ENCODE results near the gene HS6ST1. TPM values are rescaled to one million over a fixed set of nuclear protein-coding genes. Genes with fewer than 3 reads are reported as not detected.

The HS6ST1 gene
- total RNA-seq, 2 donors from 2014 or later = 12.5 to 12.9 TPM

GRCh38 chr2:128358941-128359731 is 40.5 kb upstream of the HS6ST1 start:
- ATAC-seq (no peak), DNase-seq (no peak)
- H3K4me1 Mint-ChIP-seq = no peaks in the 10 kb centered on the region
- no peaks in the 10 kb centered on the region for H3K36me3 Mint-ChIP-seq (ENCODE audit: low read depth)
- H3K9me3 ChIP-seq (ENCODE audit: control insufficient read depth, low read length, poor library complexity, severe bottlenecking) = no peaks in the 10 kb centered on the region
- no peak overlapping the region for H3K27ac Mint-ChIP-seq
- H3K4me3 Mint-ChIP-seq = no peak overlapping the region
- peaks cover 21% of the 10 kb centered on the region for H3K27me3 Mint-ChIP-seq

- H3K36me3 Mint-ChIP-seq (ENCODE audit: low read depth) = no peaks in the 10 kb centered on the region
- DNase-seq (no peak), ATAC-seq (no peak)
- no peak overlapping the region for H3K27ac Mint-ChIP-seq
- H3K4me3 Mint-ChIP-seq = no peak overlapping the region
- H3K9me3 ChIP-seq (ENCODE audit: control insufficient read depth, low read length, poor library complexity, severe bottlenecking) = no peaks in the 10 kb centered on the region
- no peaks in the 10 kb centered on the region for H3K4me1 Mint-ChIP-seq
- peaks cover 21% of the 10 kb centered on the region for H3K27me3 Mint-ChIP-seq
Measured at GRCh38 chr2:128357506-128358370, 39.1 kb upstream of the HS6ST1 start.

DNA sequence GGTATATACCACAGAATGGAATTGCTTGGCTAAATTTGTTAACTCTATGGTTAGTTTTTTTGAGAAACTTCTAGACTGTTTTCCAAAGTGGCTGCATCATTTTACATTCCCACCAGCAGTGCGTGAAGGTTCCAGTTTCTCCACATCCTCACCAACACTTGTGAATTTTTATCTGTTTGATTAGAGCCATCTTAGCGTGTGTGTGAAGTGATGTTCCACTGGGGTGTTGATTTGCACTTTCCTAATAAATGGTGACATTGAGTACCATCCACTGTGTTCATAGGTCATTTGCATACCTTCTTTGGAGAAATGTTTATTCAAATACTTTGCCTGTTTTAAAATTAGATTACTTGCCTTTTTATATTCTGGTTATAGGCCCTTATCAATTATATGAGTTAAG is 37.5 kb upstream of the HS6ST1 start:
- Mint-ChIP-seq H3K27ac (no peak overlapping the region), H3K36me3 (ENCODE audit: low read depth) (no peaks in the 10 kb centered on the region), H3K4me1 (no peaks in the 10 kb centered on the region), H3K4me3 (no peak overlapping the region), H3K27me3 (peaks cover 18% of the 10 kb centered on the region)
- peaks cover 2% of the 10 kb centered on the region for H3K9me3 ChIP-seq (ENCODE audit: control insufficient read depth, low read length, poor library complexity, severe bottlenecking)
- DNase-seq (no peak), ATAC-seq (no peak)

- no peaks in the 10 kb centered on the region for H3K36me3 Mint-ChIP-seq (ENCODE audit: low read depth)
- H3K9me3 ChIP-seq (ENCODE audit: control insufficient read depth, low read length, poor library complexity, severe bottlenecking) = peaks cover 2% of the 10 kb centered on the region
- H3K4me3 Mint-ChIP-seq = no peak overlapping the region
- H3K27ac Mint-ChIP-seq = no peak overlapping the region
- peaks cover 9% of the 10 kb centered on the region for H3K27me3 Mint-ChIP-seq
- H3K4me1 Mint-ChIP-seq = no peaks in the 10 kb centered on the region
- ATAC-seq (no peak), DNase-seq (no peak)
Measured at GRCh38 chr2:128354726-128355470, 36.2 kb upstream of the HS6ST1 start.

- no peak for DNase-seq
- Mint-ChIP-seq H3K27me3 (peaks cover 7% of the 10 kb centered on the region), H3K4me1 (no peaks in the 10 kb centered on the region), H3K27ac (no peak overlapping the region), H3K36me3 (ENCODE audit: low read depth) (no peaks in the 10 kb centered on the region), H3K4me3 (no peak overlapping the region)
- ATAC-seq = no peak
- H3K9me3 ChIP-seq (ENCODE audit: control insufficient read depth, low read length, poor library complexity, severe bottlenecking) = peaks cover 2% of the 10 kb centered on the region
Measured at GRCh38 chr2:128354161-128354560, 35.5 kb upstream of the HS6ST1 start.

GRCh38 chr2:128350736-128351135 is 32.1 kb upstream of the HS6ST1 start:
- DNase-seq = no peak
- H3K27ac Mint-ChIP-seq = no peak overlapping the region
- H3K27me3 Mint-ChIP-seq = peaks cover 13% of the 10 kb centered on the region

DNA sequence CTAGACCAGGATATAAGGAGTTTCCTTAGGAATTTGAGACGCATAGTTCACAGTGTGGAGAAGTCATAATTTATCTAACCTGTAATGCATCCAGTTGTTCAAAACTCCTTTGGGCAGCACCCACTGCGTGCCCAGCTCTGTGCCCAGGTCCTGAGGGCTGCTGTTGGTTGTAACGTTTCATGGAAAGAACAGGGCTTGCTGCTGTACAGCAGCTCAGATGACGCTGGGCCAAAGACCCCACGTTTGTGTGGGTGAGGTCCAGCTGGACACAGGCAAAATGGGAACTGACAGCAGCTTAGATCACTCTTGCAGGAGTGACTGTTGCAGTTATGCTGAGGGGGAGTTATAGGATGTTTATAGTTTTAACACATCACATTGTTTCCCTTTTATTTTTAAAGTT is 30.0 kb upstream of the HS6ST1 start:
- Mint-ChIP-seq H3K4me3 (no peak overlapping the region), H3K27ac (no peak overlapping the region), H3K4me1 (no peaks in the 10 kb centered on the region), H3K27me3 (peaks cover 13% of the 10 kb centered on the region), H3K36me3 (ENCODE audit: low read depth) (no peaks in the 10 kb centered on the region)
- H3K9me3 ChIP-seq (ENCODE audit: control insufficient read depth, low read length, poor library complexity, severe bottlenecking) = peaks cover 2% of the 10 kb centered on the region
- ATAC-seq = no peak
- no peak for DNase-seq

More at GRCh38 chr2:128350736-128351135, 32.1 kb upstream of the HS6ST1 start:
- H3K9me3 ChIP-seq (ENCODE audit: control insufficient read depth, low read length, poor library complexity, severe bottlenecking) = peaks cover 2% of the 10 kb centered on the region
- no peak overlapping the region for H3K4me3 Mint-ChIP-seq
- no peaks in the 10 kb centered on the region for H3K4me1 Mint-ChIP-seq
- H3K36me3 Mint-ChIP-seq (ENCODE audit: low read depth) = no peaks in the 10 kb centered on the region
- no peak for ATAC-seq

- no peak overlapping the region for H3K4me3 Mint-ChIP-seq
Measured at GRCh38 chr2:128347701-128348539, 29.3 kb upstream of the HS6ST1 start.

GRCh38 chr2:128347171-128347558 is 28.5 kb upstream of the HS6ST1 start:
- ATAC-seq (no peak), DNase-seq (no peak)
- Mint-ChIP-seq H3K27me3 (peaks cover 13% of the 10 kb centered on the region), H3K4me1 (no peaks in the 10 kb centered on the region), H3K4me3 (no peak overlapping the region), H3K27ac (no peak overlapping the region), H3K36me3 (ENCODE audit: low read depth) (no peaks in the 10 kb centered on the region)
- peaks cover 2% of the 10 kb centered on the region for H3K9me3 ChIP-seq (ENCODE audit: control insufficient read depth, low read length, poor library complexity, severe bottlenecking)

More at GRCh38 chr2:128347701-128348539, 29.3 kb upstream of the HS6ST1 start:
- Mint-ChIP-seq H3K27ac (no peak overlapping the region), H3K27me3 (peaks cover 13% of the 10 kb centered on the region), H3K36me3 (ENCODE audit: low read depth) (no peaks in the 10 kb centered on the region), H3K4me1 (no peaks in the 10 kb centered on the region)
- DNase-seq = no peak
- ATAC-seq = no peak
- peaks cover 2% of the 10 kb centered on the region for H3K9me3 ChIP-seq (ENCODE audit: control insufficient read depth, low read length, poor library complexity, severe bottlenecking)

GRCh38 chr2:128346291-128347170 is 27.9 kb upstream of the HS6ST1 start:
- no peak for DNase-seq
- H3K9me3 ChIP-seq (ENCODE audit: control insufficient read depth, low read length, poor library complexity, severe bottlenecking) = peaks cover 2% of the 10 kb centered on the region
- H3K36me3 Mint-ChIP-seq (ENCODE audit: low read depth) = no peaks in the 10 kb centered on the region
- no peak for ATAC-seq
- H3K27ac Mint-ChIP-seq = no peak overlapping the region
- no peak overlapping the region for H3K4me3 Mint-ChIP-seq
- no peaks in the 10 kb centered on the region for H3K4me1 Mint-ChIP-seq
- H3K27me3 Mint-ChIP-seq = peaks cover 13% of the 10 kb centered on the region

DNA sequence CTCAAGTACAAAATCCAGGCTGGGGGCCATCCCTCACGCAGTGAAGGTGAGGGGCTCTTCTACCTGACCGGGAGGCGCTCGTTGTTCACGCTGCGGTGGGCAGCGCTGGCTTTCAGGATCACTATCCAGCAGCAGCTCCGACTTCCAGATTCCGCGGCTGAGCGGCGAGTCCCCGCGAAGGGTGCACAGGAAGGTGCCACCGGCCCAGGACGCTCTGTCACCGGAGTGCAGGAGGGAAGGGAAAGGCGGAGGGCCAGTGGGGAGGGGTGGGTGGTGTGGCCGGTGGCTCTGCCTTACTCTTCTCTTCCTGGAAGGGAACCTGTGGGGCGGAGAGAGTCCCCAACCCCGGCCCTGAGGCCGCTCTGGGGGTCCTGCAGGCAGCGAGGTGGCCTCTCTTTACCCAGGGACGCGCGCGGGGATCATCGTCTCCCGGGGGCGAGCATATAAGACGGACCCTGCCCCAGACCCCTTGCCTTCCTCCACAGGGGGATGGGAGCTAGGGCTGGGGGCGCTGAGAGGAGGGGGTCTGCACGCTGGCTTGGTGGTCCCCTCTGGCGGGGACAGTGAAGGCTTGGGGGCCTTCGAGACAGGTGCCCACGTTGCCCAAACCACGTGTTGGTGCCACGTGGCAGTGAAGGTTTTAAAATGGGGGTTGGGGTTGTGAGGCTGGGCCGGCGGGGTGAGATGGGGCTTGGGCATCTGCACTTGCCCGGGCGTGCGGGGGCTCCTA is 26.9 kb upstream of the HS6ST1 start:
- Mint-ChIP-seq H3K27me3 (peaks cover 13% of the 10 kb centered on the region), H3K27ac (no peak overlapping the region)

More for the DNA sequence above, 26.9 kb upstream of the HS6ST1 start:
- ATAC-seq (no peak), DNase-seq (no peak)
- Mint-ChIP-seq H3K4me1 (no peaks in the 10 kb centered on the region), H3K36me3 (ENCODE audit: low read depth) (no peaks in the 10 kb centered on the region), H3K4me3 (no peak overlapping the region)
- no peaks in the 10 kb centered on the region for H3K9me3 ChIP-seq (ENCODE audit: control insufficient read depth, low read length, poor library complexity, severe bottlenecking)
